HEK293T (cell line): ENCODE results near the gene PAM.

Experiments
- ARNT ChIP-seq: fragments of 450-650 bp; IDR thresholded peaks from 2 replicates; pipeline ENCODE4 v1.6.1; 2017; ENCODE audit warnings: mild to moderate bottlenecking
- BHLHE40 ChIP-seq: fragments of 450-650 bp; IDR thresholded peaks from 2 replicates; pipeline ENCODE4 v1.6.1; 2016; ENCODE audit warnings: mild to moderate bottlenecking, moderate library complexity, borderline replicate concordance
- ELF4 ChIP-seq: fragments of 450-650 bp; IDR thresholded peaks from 2 replicates; pipeline ENCODE4 v1.6.1; 2017; ENCODE audit warnings: antibody characterized with exemption
- FOXA1 ChIP-seq: fragments of 450-650 bp; IDR thresholded peaks from 2 replicates; pipeline ENCODE4 v1.6.1; 2016; ENCODE audit warnings: mild to moderate bottlenecking
- FOXM1 ChIP-seq: fragments of 450-650 bp; IDR thresholded peaks from 2 replicates; pipeline ENCODE4 v1.6.1; 2017; ENCODE audit warnings: mild to moderate bottlenecking, borderline replicate concordance
- HDGF ChIP-seq: fragments of 450-650 bp; IDR thresholded peaks from 2 replicates; pipeline ENCODE4 v1.6.1; 2017; ENCODE audit warnings: antibody characterized with exemption, borderline replicate concordance
- L3MBTL2 ChIP-seq: fragments of 450-650 bp; conservative IDR thresholded peaks from 2 replicates; pipeline ENCODE4 v1.6.1; 2016; ENCODE audit warnings: mild to moderate bottlenecking
- LEF1 ChIP-seq: fragments of 450-650 bp; IDR thresholded peaks from 2 replicates; pipeline ENCODE4 v1.6.1; 2017; ENCODE audit warnings: mild to moderate bottlenecking, borderline replicate concordance
- NFRKB ChIP-seq: fragments of 450-650 bp; IDR thresholded peaks from 2 replicates; pipeline ENCODE4 v1.6.1; 2016; ENCODE audit warnings: mild to moderate bottlenecking, moderate library complexity
- SP1 ChIP-seq: fragments of 450-650 bp; IDR thresholded peaks from 2 replicates; pipeline ENCODE4 v1.6.1; 2017
- TARDBP ChIP-seq: fragments of 450-650 bp; IDR thresholded peaks from 2 replicates; pipeline ENCODE4 v1.6.1; 2016
- ZNF384 ChIP-seq: fragments of 450-650 bp; IDR thresholded peaks from 2 replicates; pipeline ENCODE4 v1.6.1; 2016
- TF ChIP-seq, protein P1 (sequence below): fragments of 450-650 bp; IDR thresholded peaks from 2 replicates; pipeline ENCODE4 v1.6.1; 2016

- TF ChIP-seq ARNT = no peak
- no peak for TF ChIP-seq NFRKB
- TF ChIP-seq, protein P1, sequence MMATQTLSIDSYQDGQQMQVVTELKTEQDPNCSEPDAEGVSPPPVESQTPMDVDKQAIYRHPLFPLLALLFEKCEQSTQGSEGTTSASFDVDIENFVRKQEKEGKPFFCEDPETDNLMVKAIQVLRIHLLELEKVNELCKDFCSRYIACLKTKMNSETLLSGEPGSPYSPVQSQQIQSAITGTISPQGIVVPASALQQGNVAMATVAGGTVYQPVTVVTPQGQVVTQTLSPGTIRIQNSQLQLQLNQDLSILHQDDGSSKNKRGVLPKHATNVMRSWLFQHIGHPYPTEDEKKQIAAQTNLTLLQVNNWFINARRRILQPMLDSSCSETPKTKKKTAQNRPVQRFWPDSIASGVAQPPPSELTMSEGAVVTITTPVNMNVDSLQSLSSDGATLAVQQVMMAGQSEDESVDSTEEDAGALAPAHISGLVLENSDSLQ = no peak
- no peak for TF ChIP-seq SP1
- TF ChIP-seq TARDBP = no peak
- TF ChIP-seq LEF1 = no peak
- TF ChIP-seq L3MBTL2 = no peak
- TF ChIP-seq FOXA1 = no peak
- TF ChIP-seq FOXM1 = no peak
- TF ChIP-seq ELF4 = no peak
- TF ChIP-seq ZNF384 = no peak
- TF ChIP-seq BHLHE40 = no peak
- no peak for TF ChIP-seq HDGF
These were observed 18.0 kb downstream of the PAM start for GRCh38 chr5:102773133-102773532.
